SU-DHL-6 (cell line): Measurements from ENCODE around the gene TBRG1.

Experiments
- H2AFZ ChIP-seq: fragments of 200-600 bp; sonication (generic); 2 replicates; pipeline ENCODE4 v1.6.1; 2014; ENCODE audit warnings: low read depth, mild to moderate bottlenecking, moderate library complexity, mixed read lengths, antibody characterized with exemption, low read length; ENCODE audit not compliant: severe bottlenecking
- H3F3A ChIP-seq: fragments of 200-600 bp; shearing (Covaris generic); 2 replicates; pipeline ENCODE4 v1.6.0; 2016; ENCODE audit warnings: antibody characterized with exemption, mild to moderate bottlenecking; ENCODE audit not compliant: insufficient read depth
- H3K27ac ChIP-seq: fragments of 200-600 bp; sonication (generic); 2 replicates; pipeline ENCODE4 v1.5.1; 2016; ENCODE audit warnings: low read depth, mild to moderate bottlenecking, low read length, moderate library complexity, mixed read lengths
- H3K27me3 ChIP-seq: fragments of 200-600 bp; sonication (generic), shearing (Covaris generic); 2 replicates; pipeline ENCODE4 v1.6.0; 2014; ENCODE audit warnings: mild to moderate bottlenecking, low read length
- H3K36me3 ChIP-seq: fragments of 200-600 bp; sonication (generic); 2 replicates; pipeline ENCODE4 v1.6.1; 2014; ENCODE audit warnings: mild to moderate bottlenecking, low read length, mixed read lengths
- H3K4me2 ChIP-seq: fragments of 300-600, 200-600 bp; shearing (Covaris generic), sonication (generic); 2 replicates; pipeline ENCODE4 v1.6.0; 2014; ENCODE audit warnings: low read length, low read depth, mild to moderate bottlenecking; ENCODE audit not compliant: poor library complexity, severe bottlenecking
- H3K4me3 ChIP-seq: fragments of 200-600 bp; sonication (generic); 2 replicates; pipeline ENCODE4 v1.5.1; 2014; ENCODE audit warnings: antibody characterized with exemption, low read length, mild to moderate bottlenecking, mixed read lengths; ENCODE audit not compliant: insufficient read depth, poor library complexity, severe bottlenecking
- H3K79me2 ChIP-seq: fragments of 200-600 bp; sonication (generic); 2 replicates; pipeline ENCODE4 v1.6.1; 2014; ENCODE audit warnings: mild to moderate bottlenecking, low read length, moderate library complexity; ENCODE audit not compliant: insufficient read depth
- H3K9ac ChIP-seq: fragments of 200-600 bp; sonication (generic); 2 replicates; pipeline ENCODE4 v1.7.0; 2014; ENCODE audit warnings: mild to moderate bottlenecking, low read length
- H3K9me2 ChIP-seq: fragments of 200-600 bp; sonication (generic); replicated peaks from 2 replicates; pipeline ENCODE4 v1.6.1; 2014; ENCODE audit warnings: low read length; ENCODE audit not compliant: insufficient read depth
- H3K9me3 ChIP-seq: fragments of 200-600 bp; sonication (generic); 2 replicates; pipeline ENCODE4 v1.6.1; 2014; ENCODE audit warnings: low read length, mixed read lengths; ENCODE audit not compliant: insufficient read depth
- H4K20me1 ChIP-seq: fragments of 200-600 bp; sonication (generic); 2 replicates; pipeline ENCODE4 v1.6.1; 2014; ENCODE audit warnings: low read depth, mild to moderate bottlenecking, antibody characterized with exemption, low read length, moderate library complexity, mixed read lengths
- CTCF ChIP-seq: fragments of 200-600 bp; sonication (generic); IDR thresholded peaks from one replicate; pipeline ENCODE4 v1.5.1; 2017; ENCODE audit warnings: antibody characterized with exemption, mild to moderate bottlenecking, low read length, moderate library complexity; ENCODE audit not compliant: insufficient read depth, poor library complexity, severe bottlenecking
- EZH2phosphoT487 ChIP-seq: fragments of 200-600 bp; sonication (generic), shearing (Covaris generic); conservative IDR thresholded peaks from 2 replicates; pipeline ENCODE4 v1.6.1; 2018; ENCODE audit warnings: mild to moderate bottlenecking, antibody characterized with exemption, low read length, moderate library complexity, mixed read lengths

The TBRG1 gene

DNA sequence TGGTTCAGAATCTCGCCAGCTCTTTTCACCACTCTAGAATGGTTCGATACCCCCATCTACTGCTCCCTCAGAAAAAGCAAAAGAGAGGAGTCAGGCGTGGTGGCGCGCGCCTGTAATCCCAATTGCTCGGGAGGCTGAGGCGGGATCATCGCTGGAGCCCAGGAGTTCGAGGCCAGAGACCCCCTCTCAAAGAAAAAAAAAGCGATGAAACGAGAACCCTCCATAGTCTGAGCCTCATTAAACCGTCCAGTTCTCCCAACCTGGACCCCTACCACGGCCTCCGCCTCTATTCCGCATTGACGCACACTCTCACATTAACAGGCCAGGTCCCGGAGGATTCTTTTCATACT, 51.5 kb downstream of the TBRG1 start:
- Histone ChIP-seq H3K79me2 (no peaks in the 10 kb centered on the region), H3K27me3 (no peaks in the 10 kb centered on the region), H3F3A (no peaks in the 10 kb centered on the region; the same call in 1 of the 2 replicates), H3K27ac (no peak overlapping the region), H2AFZ (peak overlapping the region; percentile 89), H3K36me3 (no peaks in the 10 kb centered on the region), H3K9me2 (no peaks in the 10 kb centered on the region), H3K4me3 (peak overlapping the region; percentile 72), H3K9me3 (no peaks in the 10 kb centered on the region), H3K4me2 (peak overlapping the region; percentile 66), H3K9ac (peak overlapping the region; percentile 75), H4K20me1 (no peaks in the 10 kb centered on the region)
- TF ChIP-seq EZH2phosphoT487, result no peak
- TF ChIP-seq CTCF, result no peak

DNA sequence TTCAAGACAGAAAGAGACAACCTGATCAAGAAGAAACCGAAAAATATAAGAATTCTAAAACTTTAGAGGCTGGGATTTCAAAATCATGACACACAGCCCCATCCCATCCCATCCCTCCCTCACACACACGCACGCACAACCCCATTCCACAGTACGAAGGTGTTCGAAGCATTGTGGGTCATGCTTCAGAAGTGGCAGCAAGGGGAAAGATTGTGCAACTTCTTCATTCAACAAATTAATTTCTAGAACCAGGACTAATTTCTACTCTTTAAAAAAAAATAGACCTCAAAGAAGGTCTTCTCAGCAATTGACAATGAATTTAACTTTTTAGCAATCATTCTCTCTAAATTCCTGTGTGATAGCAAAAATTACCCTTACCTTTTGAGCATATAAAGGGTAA, 51.9 kb downstream of the TBRG1 start:
- Histone ChIP-seq H3F3A (no peaks in the 10 kb centered on the region; the same call in 1 of the 2 replicates), H3K27me3 (no peaks in the 10 kb centered on the region), H3K4me2 (peak overlapping the region; percentile 66), H3K9ac (peak overlapping the region; percentile 75; the same call in 1 of the 2 replicates), H2AFZ (peak overlapping the region; percentile 89), H3K36me3 (no peaks in the 10 kb centered on the region), H3K27ac (no peak overlapping the region), H3K79me2 (no peaks in the 10 kb centered on the region), H3K4me3 (peak overlapping the region; percentile 72), H4K20me1 (no peaks in the 10 kb centered on the region), H3K9me3 (no peaks in the 10 kb centered on the region), H3K9me2 (no peaks in the 10 kb centered on the region)
- no peak for TF ChIP-seq CTCF
- no peak for TF ChIP-seq EZH2phosphoT487

- Histone ChIP-seq H3K9ac (no peak overlapping the region), H3K4me3 (no peak overlapping the region), H3K9me2 (no peaks in the 10 kb centered on the region), H3K79me2 (no peaks in the 10 kb centered on the region), H3F3A (no peaks in the 10 kb centered on the region; the same call in 1 of the 2 replicates), H3K27ac (no peak overlapping the region), H3K9me3 (no peaks in the 10 kb centered on the region), H4K20me1 (no peaks in the 10 kb centered on the region), H2AFZ (no peak overlapping the region), H3K36me3 (no peaks in the 10 kb centered on the region), H3K27me3 (no peaks in the 10 kb centered on the region), H3K4me2 (no peak overlapping the region)
- TF ChIP-seq CTCF, result no peak
- no peak for TF ChIP-seq EZH2phosphoT487
Measured at GRCh38 chr11:124676386-124676785, 53.7 kb downstream of the TBRG1 start.

DNA sequence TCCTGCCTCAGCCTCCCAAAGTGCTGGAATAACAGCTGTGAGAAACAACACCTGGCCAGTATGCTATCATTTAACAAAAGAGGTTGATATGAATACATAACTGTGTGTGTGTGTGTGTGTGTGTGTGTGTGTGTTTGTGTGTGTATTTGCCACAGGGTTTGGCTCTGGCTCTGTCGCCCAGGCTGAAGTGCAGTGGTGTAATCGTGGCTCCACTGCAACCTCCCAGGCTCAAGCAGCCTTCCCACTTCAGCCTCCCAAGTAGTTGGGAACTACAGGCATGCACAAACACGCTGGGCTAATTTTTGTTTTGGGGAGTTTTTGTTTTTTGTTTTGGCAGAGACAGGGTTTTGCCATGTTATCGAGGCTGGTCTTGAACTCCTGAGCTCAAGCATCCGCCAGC, 55.8 kb downstream of the TBRG1 start:
- no peak overlapping the region for H3K27ac ChIP-seq
- H3K79me2 ChIP-seq, result no peaks in the 10 kb centered on the region
- H3K9me3 ChIP-seq, result no peaks in the 10 kb centered on the region
- H3K36me3 ChIP-seq, result no peaks in the 10 kb centered on the region
- no peak overlapping the region for H3K9ac ChIP-seq
- no peaks in the 10 kb centered on the region; the same call in 1 of the 2 replicates for H3F3A ChIP-seq
- H2AFZ ChIP-seq, result no peak overlapping the region
- no peaks in the 10 kb centered on the region for H3K9me2 ChIP-seq
- H4K20me1 ChIP-seq, result no peaks in the 10 kb centered on the region
- no peak overlapping the region for H3K4me2 ChIP-seq
- no peak for TF ChIP-seq EZH2phosphoT487
- no peak for TF ChIP-seq CTCF
- no peak overlapping the region for H3K4me3 ChIP-seq
- no peaks in the 10 kb centered on the region for H3K27me3 ChIP-seq
